Cardiac septum (tissue), 1 donor: ENCODE data around the gene USP17L20. TPM values are rescaled to one million over a fixed set of nuclear protein-coding genes. Genes with fewer than 3 reads are reported as not detected.
"Not testable (repeated sequence)": the region's sequence is repeated elsewhere in the genome, so short reads cannot be mapped to it uniquely, and the experiment has no call there.

Experiments used
- DNase-seq: peaks from one replicate; pipeline ENCODE4 v3.0.0-alpha.2; 2020; ENCODE audit warnings: low spot score
- intact Hi-C: fragments of 100-400 bp; cut with DNase I; formaldehyde crosslinking; loops from one replicate; pipeline ENCODE4 v1.14.0; 2022
- long read RNA-seq: library from polyadenylated mRNA; unstranded; transcript quantifications from one replicate; pipeline ENCODE4 v2.0.0, GENCODE V29; 2021
- total RNA-seq: library from RNA; stranded (reverse); fragmentation: NEBNext Ultra II Directional; extraction: Animal tissue kit (Norgen Biotek cat#: 25700); gene quantifications from one replicate; pipeline ENCODE4 v1.2.1, GENCODE V29; 2021
- donor health status: DM: no; HTN: no; CAD: no.

Gene USP17L20
- total RNA-seq: not detected
- long read RNA-seq: 0 reads

- DNase-seq, intact Hi-C loops: not testable (repeated sequence)
Measured at GRCh38 chr4:9257824-9258223, at the start of gene USP17L20. Gene USP17L20 (plus strand): TSS chr4:9258124. CDS start chr4:9258124, 0 bp downstream.

GRCh38 chr4:9210357-9210756 lies 47.6 kb upstream of the USP17L20 start, which contains the start of gene USP17L10:
Gene USP17L10 (plus strand): TSS chr4:9210657. CDS start chr4:9210657, 0 bp downstream.
- intact Hi-C loops, DNase-seq: not testable (repeated sequence)

GRCh38 chr4:9214701-9215100 lies 43.2 kb upstream of the USP17L20 start:
- peak; percentile 44 for DNase-seq

GRCh38 chr4:9215105-9215504 lies 42.8 kb upstream of the USP17L20 start, which contains the start of gene USP17L11:
Gene USP17L11 (plus strand): TSS chr4:9215405. CDS start chr4:9215405, 0 bp downstream.
- DNase-seq, intact Hi-C loops: not testable (repeated sequence)

More at GRCh38 chr4:9214701-9215100, 43.2 kb upstream of the USP17L20 start:
- intact Hi-C loops: not testable (repeated sequence)

GRCh38 chr4:9219852-9220251 lies 38.1 kb upstream of the USP17L20 start, which contains the start of gene USP17L12:
Gene USP17L12 (plus strand): TSS chr4:9220152. CDS start chr4:9220152, 0 bp downstream.
- DNase-seq, intact Hi-C loops: not testable (repeated sequence)

- intact Hi-C loops, DNase-seq: not testable (repeated sequence)
Measured at GRCh38 chr4:9224596-9224995, 33.3 kb upstream of the USP17L20 start, which contains the start of gene USP17L13. Gene USP17L13 (plus strand): TSS chr4:9224896. CDS start chr4:9224896, 0 bp downstream.

- DNase-seq: peak; percentile 68
- intact Hi-C loops: not testable (repeated sequence)
Measured at GRCh38 chr4:9230249-9230648, 27.7 kb upstream of the USP17L20 start.

GRCh38 chr4:9234085-9234484 lies 23.8 kb upstream of the USP17L20 start, which contains the start of gene USP17L15:
Gene USP17L15 (plus strand): TSS chr4:9234385. CDS start chr4:9234385, 0 bp downstream.
- intact Hi-C loops, DNase-seq: not testable (repeated sequence)

- intact Hi-C loops: not testable (repeated sequence)
- peak; percentile 64 for DNase-seq
Measured at GRCh38 chr4:9238461-9238860, 19.5 kb upstream of the USP17L20 start.

- DNase-seq, intact Hi-C loops: not testable (repeated sequence)
Measured at GRCh38 chr4:9243579-9243978, 14.3 kb upstream of the USP17L20 start, which contains the start of gene USP17L17. Gene USP17L17 (plus strand): TSS chr4:9243879. CDS start chr4:9243879, 0 bp downstream.

GRCh38 chr4:9247953-9248680 lies 9.8 kb upstream of the USP17L20 start, which contains the start of gene USP17L18:
Gene USP17L18 (plus strand): TSS chr4:9248630. CDS start chr4:9248630, 0 bp downstream.
- intact Hi-C loops: not testable (repeated sequence)
- DNase-seq: peak; percentile 77

- intact Hi-C loops, DNase-seq: not testable (repeated sequence)
Measured at GRCh38 chr4:9253078-9253477, 4.8 kb upstream of the USP17L20 start, which contains the start of gene USP17L19. Gene USP17L19 (plus strand): TSS chr4:9253378. CDS start chr4:9253378, 0 bp downstream.

- DNase-seq, intact Hi-C loops: not testable (repeated sequence)
Measured at GRCh38 chr4:9262572-9262971, 4.6 kb downstream of the USP17L20 start, which contains the start of gene USP17L21. Gene USP17L21 (plus strand): TSS chr4:9262872. CDS start chr4:9262872, 0 bp downstream.

GRCh38 chr4:9267319-9267718 lies 9.4 kb downstream of the USP17L20 start, which contains the start of gene USP17L22:
Gene USP17L22 (plus strand): TSS chr4:9267619. CDS start chr4:9267619, 0 bp downstream.
- intact Hi-C loops, DNase-seq: not testable (repeated sequence)

GRCh38 chr4:9271719-9272118 lies 13.8 kb downstream of the USP17L20 start:
- DNase-seq: peak; percentile 93
- intact Hi-C loops: not testable (repeated sequence)

Other genes starting within 250 kb of the USP17L20 start
- not detected for gene FAM90A26, start 87.7 kb upstream of the USP17L20 start, total RNA-seq
- not detected for gene USP17L10, start 47.5 kb upstream of the USP17L20 start, total RNA-seq
- not detected for gene USP17L11, start 42.7 kb upstream of the USP17L20 start, total RNA-seq
- gene USP17L12, start 38.0 kb upstream of the USP17L20 start, total RNA-seq: not detected
- gene USP17L13, start 33.2 kb upstream of the USP17L20 start, total RNA-seq: not detected
- gene USP17L15, start 23.7 kb upstream of the USP17L20 start, total RNA-seq: not detected
- not detected for gene USP17L17, start 14.2 kb upstream of the USP17L20 start, total RNA-seq
- gene USP17L18, start 9.5 kb upstream of the USP17L20 start, total RNA-seq: not detected
- not detected for gene USP17L19, start 4.7 kb upstream of the USP17L20 start, total RNA-seq
- gene USP17L21, start 4.7 kb downstream of the USP17L20 start, total RNA-seq: not detected
- not detected for gene USP17L22, start 9.5 kb downstream of the USP17L20 start, total RNA-seq
- gene USP17L24, start 67.0 kb downstream of the USP17L20 start, total RNA-seq: not detected
- gene USP17L25, start 71.8 kb downstream of the USP17L20 start, total RNA-seq: not detected
- gene USP17L26, start 76.5 kb downstream of the USP17L20 start, total RNA-seq: not detected
- gene USP17L5, start 81.3 kb downstream of the USP17L20 start, total RNA-seq: not detected
- not detected for gene USP17L27, start 86.0 kb downstream of the USP17L20 start, total RNA-seq
- not detected for gene USP17L28, start 90.8 kb downstream of the USP17L20 start, total RNA-seq
- gene USP17L29, start 95.5 kb downstream of the USP17L20 start, total RNA-seq: not detected
- gene USP17L30, start 105.0 kb downstream of the USP17L20 start, total RNA-seq: not detected
- not detected for gene DEFB131A, start 186.3 kb downstream of the USP17L20 start, total RNA-seq